D721Med (cell line): ENCODE measurements around the gene CCDC85A.

ENCODE experiments used
- DNase-seq: peaks from one replicate; pipeline ENCODE4 v3.0.0; 2011; ENCODE audit warnings: low spot score; ENCODE audit not compliant: insufficient read length
- FAIRE-seq: peaks from 2 replicates; lab custom pipeline; 2011; peaks lifted over from hg19 to GRCh38; lab: Jason Lieb, UNC
- CTCF ChIP-seq: IDR thresholded peaks from 2 replicates; pipeline ENCODE4 v1.5.1; 2012; ENCODE audit warnings: mild to moderate bottlenecking, control low read depth; ENCODE audit not compliant: insufficient read depth; ENCODE audit errors: missing control alignments

The CCDC85A gene

GRCh38 chr2:56179931-56180330 is 3.9 kb upstream of the CCDC85A start:
- no peak for TF ChIP-seq CTCF
- no peak for FAIRE-seq
- DNase-seq: no peak

- no peak for TF ChIP-seq CTCF
- DNase-seq: no peak
- no peak for FAIRE-seq
These were observed 1.4 kb upstream of the CCDC85A start for GRCh38 chr2:56182420-56182819.

- DNase-seq (no peak), FAIRE-seq (no peak)
- no peak for TF ChIP-seq CTCF
These were observed 766 bp downstream of the CCDC85A start for GRCh38 chr2:56184500-56185011.

GRCh38 chr2:56185101-56185581 is 1.4 kb downstream of the CCDC85A start:
- DNase-seq: no peak
- no peak for TF ChIP-seq CTCF
- no peak for FAIRE-seq

GRCh38 chr2:56185582-56186046 is 1.8 kb downstream of the CCDC85A start:
- FAIRE-seq: no peak
- DNase-seq: no peak

GRCh38 chr2:56191617-56192016 is 7.8 kb downstream of the CCDC85A start:
- FAIRE-seq (no peak), DNase-seq (no peak)
- peak; percentile 55 for TF ChIP-seq CTCF

More at GRCh38 chr2:56185582-56186046, 1.8 kb downstream of the CCDC85A start:
- TF ChIP-seq CTCF: no peak

GRCh38 chr2:56192664-56193305 is 9.0 kb downstream of the CCDC85A start:
- DNase-seq (no peak), FAIRE-seq (no peak)
- TF ChIP-seq CTCF: no peak
